Measurements from ENCODE around the gene CCR5. TPM values are rescaled to one million over a fixed set of nuclear protein-coding genes. Genes with fewer than 3 reads are reported as not detected.

The CCR5 gene
- total RNA-seq, 1 donor from 2014 or later = 0.55 TPM

- Mint-ChIP-seq H3K4me3 (no peak overlapping the region), H3K27ac (no peak overlapping the region), H3K36me3 (ENCODE audit: low read depth) (peaks cover 7% of the 10 kb centered on the region), H3K9me3 (peaks cover 7% of the 10 kb centered on the region), H3K4me1 (peaks cover 2% of the 10 kb centered on the region), H3K27me3 (no peaks in the 10 kb centered on the region)
- ChIA-PET CTCF (interaction anchor here (0.6 to 0.8 kb wide), 2 partner anchors 35 to 824 kb away, joined by 3 read pairs; no protein-coding TSS in a partner anchor), POLR2A (no interaction called here)
- no peak for ATAC-seq (ENCODE audit: low read depth)
- DNase-seq = no peak
- TF ChIP-seq CTCF (IDR thresholded peaks at IDR 0.05) = no peak
- intact Hi-C loops (cut with micrococcal nuclease) = no loop called here
These were observed 35.8 kb upstream of the CCR5 start for GRCh38 chr3:46334741-46335478.

GRCh38 chr3:46335541-46335940, 35.2 kb upstream of the CCR5 start:
- Mint-ChIP-seq H3K36me3 (ENCODE audit: low read depth) (peaks cover 7% of the 10 kb centered on the region), H3K27me3 (no peaks in the 10 kb centered on the region), H3K27ac (no peak overlapping the region), H3K4me3 (no peak overlapping the region), H3K9me3 (peaks cover 7% of the 10 kb centered on the region), H3K4me1 (peaks cover 2% of the 10 kb centered on the region)
- CTCF ChIA-PET = interaction anchor here (0.6 to 1.0 kb wide), 3 partner anchors 34 to 824 kb away, joined by 3 read pairs; no protein-coding TSS in a partner anchor
- no peak for TF ChIP-seq CTCF (IDR thresholded peaks at IDR 0.05)
- POLR2A ChIA-PET = no interaction called here
- ATAC-seq (ENCODE audit: low read depth) (no peak), DNase-seq (no peak)
- intact Hi-C loops (cut with micrococcal nuclease) = no loop called here

GRCh38 chr3:46337911-46338310, 32.8 kb upstream of the CCR5 start:
- no peak for DNase-seq
- intact Hi-C loops (cut with micrococcal nuclease) = no loop called here
- ATAC-seq (ENCODE audit: low read depth) = no peak
- H3K36me3 Mint-ChIP-seq (ENCODE audit: low read depth) = peaks cover 7% of the 10 kb centered on the region
- TF ChIP-seq CTCF (IDR thresholded peaks at IDR 0.05) = no peak
- peaks cover 2% of the 10 kb centered on the region for H3K4me1 Mint-ChIP-seq
- no peak overlapping the region for H3K4me3 Mint-ChIP-seq
- no peaks in the 10 kb centered on the region for H3K27me3 Mint-ChIP-seq
- ChIA-PET CTCF (no interaction called here), POLR2A (no interaction called here)
- peaks cover 7% of the 10 kb centered on the region for H3K9me3 Mint-ChIP-seq
- H3K27ac Mint-ChIP-seq = no peak overlapping the region

GRCh38 chr3:46338840-46339239, 31.9 kb upstream of the CCR5 start:
- peaks cover 7% of the 10 kb centered on the region for H3K9me3 Mint-ChIP-seq
- intact Hi-C loops (cut with micrococcal nuclease) = no loop called here
- TF ChIP-seq CTCF (IDR thresholded peaks at IDR 0.05) = no peak
- no peaks in the 10 kb centered on the region for H3K4me1 Mint-ChIP-seq
- peaks cover 7% of the 10 kb centered on the region for H3K36me3 Mint-ChIP-seq (ENCODE audit: low read depth)
- POLR2A ChIA-PET = no interaction called here
- CTCF ChIA-PET = no interaction called here
- H3K27ac Mint-ChIP-seq = no peak overlapping the region
- no peaks in the 10 kb centered on the region for H3K27me3 Mint-ChIP-seq
- H3K4me3 Mint-ChIP-seq = no peak overlapping the region
- ATAC-seq (ENCODE audit: low read depth) (no peak), DNase-seq (no peak)

GRCh38 chr3:46344476-46344875, 26.3 kb upstream of the CCR5 start:
- Mint-ChIP-seq H3K9me3 (peaks cover 5% of the 10 kb centered on the region), H3K4me3 (no peak overlapping the region)
- ATAC-seq (ENCODE audit: low read depth) = no peak

More at GRCh38 chr3:46344476-46344875, 26.3 kb upstream of the CCR5 start:
- intact Hi-C loops (cut with micrococcal nuclease) = no loop called here
- no peaks in the 10 kb centered on the region for H3K36me3 Mint-ChIP-seq (ENCODE audit: low read depth)
- ChIA-PET CTCF (no interaction called here), POLR2A (no interaction called here)
- H3K27me3 Mint-ChIP-seq = no peaks in the 10 kb centered on the region
- peaks cover 19% of the 10 kb centered on the region for H3K4me1 Mint-ChIP-seq
- TF ChIP-seq CTCF (IDR thresholded peaks at IDR 0.05) = no peak
- H3K27ac Mint-ChIP-seq = no peak overlapping the region
- DNase-seq = no peak
